ENCODE data around the gene PTN. TPM values are rescaled to one million over a fixed set of nuclear protein-coding genes. Genes with fewer than 3 reads are reported as not detected.

PTN gene
- total RNA-seq, 2 donors from 2014 or later, result 1.6 to 5.7 TPM

DNA sequence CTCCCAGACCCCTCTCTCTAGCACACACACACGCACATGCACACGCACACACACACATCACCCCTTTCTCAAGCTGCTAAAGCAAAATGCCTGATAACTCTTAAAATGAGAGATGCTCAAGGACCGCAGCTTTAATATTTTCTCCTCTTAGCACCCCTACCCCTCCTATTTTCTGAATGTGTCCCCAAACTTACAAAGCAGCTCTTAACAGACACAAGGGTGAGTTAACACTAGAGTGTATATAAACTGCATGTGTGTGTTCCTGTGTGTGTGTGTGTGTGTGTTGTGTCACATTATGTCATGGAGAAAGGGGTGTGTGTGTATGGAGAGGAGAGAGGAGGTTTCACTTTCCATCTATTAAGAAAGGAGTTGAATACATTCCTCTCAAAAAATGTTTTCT lies 1.3 kb downstream of the PTN start:
- DNase-seq (no peak), ATAC-seq (no peak)
- Histone ChIP-seq H3K9me3 (no peaks in the 10 kb centered on the region), H3K36me3 (replicated peaks in 1 of 2; ENCODE audit: insufficient read depth in 1 of 2, low read depth in 2 of 2) (no peaks in the 10 kb centered on the region), H3K27ac (no peak overlapping the region), H3K4me1 (peaks cover 11% of the 10 kb centered on the region), H3K27me3 (no peaks in the 10 kb centered on the region), H3K4me3 (no peak overlapping the region)
- no peak for TF ChIP-seq POLR2A (IDR thresholded peaks at IDR 0.05)
- TF ChIP-seq, protein P1, sequence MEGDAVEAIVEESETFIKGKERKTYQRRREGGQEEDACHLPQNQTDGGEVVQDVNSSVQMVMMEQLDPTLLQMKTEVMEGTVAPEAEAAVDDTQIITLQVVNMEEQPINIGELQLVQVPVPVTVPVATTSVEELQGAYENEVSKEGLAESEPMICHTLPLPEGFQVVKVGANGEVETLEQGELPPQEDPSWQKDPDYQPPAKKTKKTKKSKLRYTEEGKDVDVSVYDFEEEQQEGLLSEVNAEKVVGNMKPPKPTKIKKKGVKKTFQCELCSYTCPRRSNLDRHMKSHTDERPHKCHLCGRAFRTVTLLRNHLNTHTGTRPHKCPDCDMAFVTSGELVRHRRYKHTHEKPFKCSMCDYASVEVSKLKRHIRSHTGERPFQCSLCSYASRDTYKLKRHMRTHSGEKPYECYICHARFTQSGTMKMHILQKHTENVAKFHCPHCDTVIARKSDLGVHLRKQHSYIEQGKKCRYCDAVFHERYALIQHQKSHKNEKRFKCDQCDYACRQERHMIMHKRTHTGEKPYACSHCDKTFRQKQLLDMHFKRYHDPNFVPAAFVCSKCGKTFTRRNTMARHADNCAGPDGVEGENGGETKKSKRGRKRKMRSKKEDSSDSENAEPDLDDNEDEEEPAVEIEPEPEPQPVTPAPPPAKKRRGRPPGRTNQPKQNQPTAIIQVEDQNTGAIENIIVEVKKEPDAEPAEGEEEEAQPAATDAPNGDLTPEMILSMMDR (IDR thresholded peaks at IDR 0.05), result no peak
- intact Hi-C loops (cut with DNase I), result no loop called here
- 69 to 71% methylated on average over 3 of the region's 3 CpGs for WGBS, 2 donors

DNA sequence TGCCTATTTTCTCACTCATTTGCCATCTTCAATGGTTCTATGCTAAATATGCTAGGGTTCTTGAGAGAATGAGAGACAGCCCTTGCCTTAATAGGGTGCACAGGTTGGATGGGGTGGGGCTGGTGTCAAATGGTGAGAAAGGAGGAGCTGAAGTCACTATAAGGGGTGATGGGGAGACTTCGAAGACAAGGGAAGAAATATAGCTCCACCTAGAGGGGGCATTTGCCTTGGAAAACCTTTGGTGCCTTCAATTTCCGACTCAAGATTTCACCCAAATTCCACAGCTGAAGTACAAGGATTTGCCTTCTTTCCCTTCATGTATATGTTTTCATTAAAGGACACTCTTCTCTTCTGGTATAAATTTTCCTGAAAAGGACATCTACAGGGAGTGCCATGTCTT lies 5.6 kb downstream of the PTN start:
- Histone ChIP-seq H3K4me1 (peaks cover 2% of the 10 kb centered on the region), H3K4me3 (no peak overlapping the region), H3K27ac (no peak overlapping the region), H3K27me3 (no peaks in the 10 kb centered on the region), H3K9me3 (no peaks in the 10 kb centered on the region), H3K36me3 (replicated peaks in 1 of 2; ENCODE audit: insufficient read depth in 1 of 2, low read depth in 2 of 2) (no peaks in the 10 kb centered on the region)
- no peak for DNase-seq
- WGBS, 2 donors, result 31 to 44% methylated on average over 2 of the region's 2 CpGs
- intact Hi-C loops (cut with DNase I), result no loop called here
- TF ChIP-seq POLR2A (IDR thresholded peaks at IDR 0.05), result no peak
- TF ChIP-seq, protein P1 (IDR thresholded peaks at IDR 0.05), result peak in 1 of 7 experiments; percentile 9
- no peak for ATAC-seq

DNA sequence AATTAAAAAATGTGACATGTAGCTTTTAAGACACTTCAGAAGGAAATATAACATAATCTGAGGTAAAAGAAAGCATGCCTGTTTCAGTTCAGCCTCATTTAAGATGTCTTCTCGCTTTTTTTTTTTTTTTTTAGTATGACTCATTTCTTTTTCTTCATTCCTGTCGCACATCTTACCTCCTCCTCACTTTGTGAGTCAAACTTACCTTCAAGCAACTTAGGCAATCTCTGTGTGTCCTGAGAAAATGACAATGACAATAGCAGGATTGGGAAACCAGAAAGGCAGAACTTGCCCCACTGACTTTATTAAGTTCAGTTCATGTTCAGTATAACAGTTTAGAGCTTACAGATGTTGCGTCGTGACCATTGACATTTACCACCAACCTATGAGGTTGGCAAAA lies 7.7 kb downstream of the PTN start:
- WGBS, 2 donors, result 80 to 82% methylated on average over 4 of the region's 4 CpGs
- H3K9me3 ChIP-seq, result no peaks in the 10 kb centered on the region
- ATAC-seq (no peak), DNase-seq (no peak)
- H3K4me1 ChIP-seq, result no peaks in the 10 kb centered on the region
- no peaks in the 10 kb centered on the region for H3K36me3 ChIP-seq (replicated peaks in 1 of 2; ENCODE audit: insufficient read depth in 1 of 2, low read depth in 2 of 2)
- no peak overlapping the region for H3K4me3 ChIP-seq
- H3K27ac ChIP-seq, result no peak overlapping the region
- TF ChIP-seq, protein P1 (IDR thresholded peaks at IDR 0.05), result no peak
- no peak for TF ChIP-seq POLR2A (IDR thresholded peaks at IDR 0.05)
- H3K27me3 ChIP-seq, result no peaks in the 10 kb centered on the region
- intact Hi-C loops (cut with DNase I), result no loop called here

DNA sequence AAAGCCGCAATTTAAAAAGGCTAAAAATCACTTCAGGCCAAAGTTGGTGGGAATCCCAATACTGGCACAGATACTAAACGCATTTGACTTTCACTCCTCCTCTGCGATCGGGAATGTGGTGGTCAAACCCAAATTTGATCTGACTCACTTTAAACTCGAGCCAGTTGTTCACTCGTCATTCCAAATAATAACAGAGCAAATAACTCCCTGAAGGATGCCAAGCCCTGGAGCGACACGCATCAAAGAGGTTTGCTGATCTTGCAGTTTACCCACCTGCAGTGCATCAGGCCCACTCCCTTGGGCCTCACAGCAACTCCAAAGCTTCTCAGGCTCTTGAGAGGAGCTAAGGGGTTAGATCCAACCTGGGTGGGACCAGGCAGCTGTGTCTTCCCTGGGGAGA lies 12.2 kb downstream of the PTN start:
- Histone ChIP-seq H3K27ac (no peak overlapping the region), H3K27me3 (no peaks in the 10 kb centered on the region), H3K36me3 (replicated peaks in 1 of 2; ENCODE audit: insufficient read depth in 1 of 2, low read depth in 2 of 2) (no peaks in the 10 kb centered on the region), H3K4me1 (no peaks in the 10 kb centered on the region), H3K4me3 (no peak overlapping the region), H3K9me3 (no peaks in the 10 kb centered on the region)
- TF ChIP-seq, protein P1 (IDR thresholded peaks at IDR 0.05), result no peak
- no peak for TF ChIP-seq POLR2A (IDR thresholded peaks at IDR 0.05)
- 58 to 60% methylated on average over 8 of the region's 8 CpGs for WGBS, 2 donors
- ATAC-seq (no peak), DNase-seq (no peak)
- intact Hi-C loops (cut with DNase I), result no loop called here

DNA sequence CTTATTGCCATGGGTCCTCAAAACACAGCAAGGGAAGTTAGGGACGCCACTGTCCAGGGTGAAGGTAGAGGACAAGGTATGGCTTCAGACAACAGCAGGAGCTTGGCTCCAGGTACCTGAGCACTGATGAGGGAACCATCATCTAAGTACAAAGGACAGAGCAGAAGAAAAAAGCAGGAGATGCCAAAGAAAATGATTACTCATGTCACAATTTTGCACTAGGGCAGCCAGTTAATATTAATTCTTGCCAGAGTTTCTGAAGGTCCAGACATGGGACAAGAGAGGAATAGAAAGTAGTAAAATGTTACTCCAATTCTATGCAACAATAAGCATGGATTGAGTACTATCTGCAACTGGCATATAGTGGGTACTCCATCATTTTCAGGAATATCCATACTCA lies 14.1 kb downstream of the PTN start:
- no peak for TF ChIP-seq POLR2A (IDR thresholded peaks at IDR 0.05)
- TF ChIP-seq, protein P1 (IDR thresholded peaks at IDR 0.05), result no peak
- no peaks in the 10 kb centered on the region for H3K27me3 ChIP-seq
- H3K4me3 ChIP-seq, result no peak overlapping the region
- H3K36me3 ChIP-seq (replicated peaks in 1 of 2; ENCODE audit: insufficient read depth in 1 of 2, low read depth in 2 of 2), result no peaks in the 10 kb centered on the region
- intact Hi-C loops (cut with DNase I), result no loop called here
- no peaks in the 10 kb centered on the region for H3K9me3 ChIP-seq
- DNase-seq, result no peak
- H3K4me1 ChIP-seq, result no peaks in the 10 kb centered on the region
- no peak overlapping the region for H3K27ac ChIP-seq
- 75 to 76% methylated on average over 1 of the region's 1 CpG for WGBS, 2 donors
- no peak for ATAC-seq
